ENCODE data around the gene ZNF593.

The ZNF593 gene

DNA sequence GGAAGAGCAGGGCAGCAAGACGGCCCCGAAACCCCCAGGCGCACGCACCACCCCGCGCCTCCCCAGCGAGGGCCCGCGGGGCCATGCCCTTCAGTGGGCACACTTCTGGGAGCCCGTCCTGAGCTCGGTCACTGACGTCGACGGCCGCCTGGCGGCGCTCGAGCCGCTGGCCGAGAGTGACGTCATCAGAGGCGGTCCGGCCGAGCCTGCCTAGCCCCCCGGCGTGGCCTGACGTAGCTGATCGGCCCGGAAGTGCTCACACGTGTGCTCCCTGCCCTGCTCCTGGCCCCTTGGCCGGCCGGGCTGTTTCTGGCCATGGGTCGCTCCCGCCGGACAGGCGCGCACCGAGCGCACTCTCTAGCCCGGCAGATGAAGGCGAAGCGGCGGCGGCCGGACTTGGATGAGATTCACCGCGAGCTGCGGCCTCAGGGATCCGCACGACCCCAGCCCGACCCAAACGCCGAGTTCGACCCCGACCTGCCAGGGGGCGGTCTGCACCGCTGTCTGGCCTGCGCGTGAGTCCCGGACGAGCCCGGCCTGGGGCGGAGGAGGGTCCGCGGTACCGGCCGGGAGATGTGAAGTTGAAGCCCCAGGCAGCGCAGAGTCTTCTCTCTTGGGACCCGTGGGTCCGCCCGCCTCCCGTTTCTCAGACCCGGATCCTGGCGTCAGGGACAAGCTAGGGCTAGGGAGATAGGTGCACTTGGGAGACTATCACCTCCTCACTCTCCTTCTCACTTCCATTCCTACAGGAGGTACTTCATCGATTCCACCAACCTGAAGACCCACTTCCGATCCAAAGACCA lies at the start of gene ZNF593:
Gene ZNF593, plus strand, starts transcription at position 240 of the 803 bp plus-strand sequence. Its CDS starts 76 bp downstream, at position 316.
- DNase-seq: peak; percentile 63

DNA sequence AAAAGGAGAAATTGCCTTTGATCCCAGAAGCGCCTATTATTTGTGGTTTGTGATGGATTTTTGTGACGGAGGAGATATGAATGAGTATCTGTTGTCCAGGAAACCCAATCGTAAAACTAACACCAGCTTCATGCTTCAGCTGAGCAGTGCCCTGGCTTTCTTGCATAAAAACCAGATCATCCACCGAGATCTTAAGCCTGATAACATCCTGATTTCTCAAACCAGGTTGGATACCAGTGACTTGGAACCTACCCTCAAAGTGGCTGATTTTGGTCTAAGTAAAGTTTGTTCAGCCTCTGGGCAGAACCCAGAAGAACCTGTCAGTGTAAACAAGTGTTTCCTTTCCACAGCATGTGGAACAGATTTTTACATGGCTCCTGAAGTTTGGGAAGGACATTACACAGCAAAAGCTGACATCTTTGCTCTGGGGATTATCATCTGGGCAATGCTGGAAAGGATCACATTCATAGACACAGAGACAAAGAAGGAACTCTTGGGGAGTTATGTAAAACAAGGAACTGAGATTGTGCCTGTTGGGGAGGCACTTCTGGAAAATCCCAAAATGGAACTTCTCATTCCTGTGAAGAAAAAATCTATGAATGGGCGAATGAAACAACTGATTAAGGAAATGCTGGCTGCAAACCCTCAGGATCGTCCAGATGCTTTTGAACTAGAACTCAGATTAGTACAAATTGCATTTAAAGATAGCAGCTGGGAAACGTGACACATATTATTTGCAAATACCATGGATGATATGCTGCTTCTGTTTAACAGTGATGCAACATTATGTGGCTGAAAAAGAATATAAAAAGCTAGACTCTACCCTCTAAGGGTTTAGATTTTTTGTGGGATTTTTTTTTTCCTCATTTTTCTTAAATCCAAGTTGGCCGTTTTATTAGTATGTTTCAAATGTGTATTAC lies 47.6 kb upstream of the ZNF593 start:
- DNase-seq: peak; percentile 52

DNA sequence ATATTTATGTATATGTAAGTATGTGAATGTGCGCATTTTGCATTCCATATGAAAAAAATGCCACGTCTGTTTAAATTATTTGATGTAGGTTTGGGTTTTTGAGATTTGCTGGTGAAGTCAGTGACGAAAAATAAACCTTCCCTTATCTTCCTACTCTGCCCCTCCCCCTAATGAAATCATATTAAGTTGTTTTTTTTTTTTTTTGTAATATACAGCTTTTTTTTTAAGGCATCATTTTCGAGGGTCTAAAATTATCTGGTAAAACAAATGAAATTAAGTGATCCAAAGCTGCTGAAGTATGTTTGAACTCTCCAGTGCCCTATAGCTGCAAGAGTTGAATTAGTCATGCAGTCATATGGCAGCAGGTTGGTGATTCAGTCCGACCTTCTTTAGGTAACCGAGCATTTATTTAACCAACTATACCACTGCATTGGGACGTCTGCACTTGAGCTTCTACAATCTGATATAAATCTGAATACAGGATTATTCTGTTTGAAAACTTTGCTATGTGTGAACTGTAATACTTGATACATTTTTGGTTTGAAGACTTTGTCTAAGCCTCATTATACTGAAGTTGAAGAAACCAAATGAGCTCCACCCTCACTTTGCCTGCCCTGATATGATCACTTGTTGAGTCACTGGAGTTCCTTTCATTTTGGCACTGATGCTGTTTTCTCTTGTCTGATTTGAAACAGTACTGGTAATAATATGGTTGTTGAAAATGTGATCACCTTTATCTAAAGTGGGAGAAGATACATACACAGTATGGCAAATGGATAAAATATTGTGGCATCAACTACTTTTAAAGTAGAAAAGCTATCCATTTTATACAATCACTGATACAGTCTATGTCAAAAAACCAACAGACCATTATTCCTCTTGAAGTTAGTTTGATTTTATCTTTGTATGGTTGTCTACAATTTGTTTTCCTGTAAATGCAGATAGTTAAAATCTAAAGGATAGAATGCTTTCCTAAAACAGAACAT lies 46.4 kb upstream of the ZNF593 start:
- DNase-seq: no peak

DNA sequence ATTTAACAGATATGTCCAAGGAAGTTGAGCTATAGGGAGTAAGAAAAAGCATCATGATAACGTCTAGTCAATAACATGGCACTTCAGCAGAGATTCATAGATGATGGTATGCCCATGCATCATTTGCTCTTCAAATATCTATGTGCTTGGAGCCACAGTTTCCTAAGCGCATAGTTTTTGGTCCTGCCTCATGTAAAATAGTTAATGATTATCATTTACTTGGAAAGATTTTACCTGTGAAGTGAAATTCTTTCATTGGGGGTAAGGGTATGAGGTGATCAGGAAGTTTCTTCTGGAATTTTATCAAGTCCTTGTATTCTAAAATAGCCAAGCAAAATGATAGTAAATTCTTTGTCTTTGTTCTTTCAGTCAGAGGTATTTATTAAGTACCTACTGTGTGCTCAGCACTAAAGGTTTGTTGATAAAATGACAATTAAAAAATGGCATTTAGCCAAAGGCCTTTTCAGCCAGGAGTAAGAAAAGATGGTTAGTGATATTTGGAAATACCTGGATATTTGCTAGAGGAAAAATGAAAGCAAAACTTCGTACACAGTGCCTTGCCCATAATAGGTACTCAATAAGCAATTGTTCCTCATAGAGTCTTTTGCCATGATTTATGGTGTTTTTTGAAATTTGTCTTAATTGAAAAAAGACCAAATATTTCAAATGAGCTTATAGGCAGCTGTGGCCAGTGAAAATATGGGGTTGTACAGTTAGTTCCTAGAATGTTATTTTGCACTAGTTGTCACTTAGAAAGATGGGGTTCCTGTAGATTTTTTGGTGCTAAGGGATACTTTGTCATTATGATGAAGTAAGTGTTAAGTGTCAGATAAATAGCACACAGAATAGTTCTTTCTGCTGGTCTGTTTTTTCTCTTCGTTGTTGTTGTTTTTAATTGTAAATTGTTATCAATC lies 45.0 kb upstream of the ZNF593 start:
- no peak for DNase-seq

DNA sequence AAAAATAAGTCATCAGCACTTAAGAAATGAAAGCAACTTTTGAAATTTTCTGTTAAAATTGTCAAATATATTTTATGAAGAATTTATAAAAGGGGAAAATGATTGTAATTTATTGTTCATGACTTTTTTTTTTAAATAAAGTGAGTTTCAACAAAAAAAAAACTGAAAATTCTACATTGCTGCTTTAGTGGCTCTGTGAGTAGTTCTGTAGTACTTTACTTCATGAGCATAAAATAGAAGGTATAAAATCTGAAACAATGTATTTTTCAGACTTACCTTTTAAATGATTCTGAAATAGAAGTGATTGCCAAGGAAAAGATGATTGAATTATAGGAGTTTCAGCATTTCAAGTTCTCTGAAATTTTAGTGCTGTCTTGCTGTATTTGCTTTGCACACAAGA lies 44.3 kb upstream of the ZNF593 start:
- no peak for DNase-seq

DNA sequence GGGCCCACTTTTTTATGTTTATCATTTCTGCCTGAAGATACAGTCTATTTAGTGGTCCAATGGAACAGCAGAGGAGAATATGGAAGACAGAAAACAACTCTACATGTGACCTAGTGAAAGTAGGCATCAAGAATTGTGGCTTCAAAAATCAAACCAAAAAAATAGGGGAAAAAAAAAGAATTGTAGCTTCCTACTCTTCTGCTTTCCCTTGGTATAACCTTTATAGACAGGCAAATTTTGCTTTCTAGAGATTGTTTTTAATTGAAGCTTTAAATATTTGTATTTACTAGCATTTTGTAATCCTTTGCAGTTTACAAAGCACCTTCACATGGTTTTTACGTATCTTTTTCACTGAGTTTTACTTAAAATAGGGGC lies 43.8 kb upstream of the ZNF593 start:
- no peak for DNase-seq

DNA sequence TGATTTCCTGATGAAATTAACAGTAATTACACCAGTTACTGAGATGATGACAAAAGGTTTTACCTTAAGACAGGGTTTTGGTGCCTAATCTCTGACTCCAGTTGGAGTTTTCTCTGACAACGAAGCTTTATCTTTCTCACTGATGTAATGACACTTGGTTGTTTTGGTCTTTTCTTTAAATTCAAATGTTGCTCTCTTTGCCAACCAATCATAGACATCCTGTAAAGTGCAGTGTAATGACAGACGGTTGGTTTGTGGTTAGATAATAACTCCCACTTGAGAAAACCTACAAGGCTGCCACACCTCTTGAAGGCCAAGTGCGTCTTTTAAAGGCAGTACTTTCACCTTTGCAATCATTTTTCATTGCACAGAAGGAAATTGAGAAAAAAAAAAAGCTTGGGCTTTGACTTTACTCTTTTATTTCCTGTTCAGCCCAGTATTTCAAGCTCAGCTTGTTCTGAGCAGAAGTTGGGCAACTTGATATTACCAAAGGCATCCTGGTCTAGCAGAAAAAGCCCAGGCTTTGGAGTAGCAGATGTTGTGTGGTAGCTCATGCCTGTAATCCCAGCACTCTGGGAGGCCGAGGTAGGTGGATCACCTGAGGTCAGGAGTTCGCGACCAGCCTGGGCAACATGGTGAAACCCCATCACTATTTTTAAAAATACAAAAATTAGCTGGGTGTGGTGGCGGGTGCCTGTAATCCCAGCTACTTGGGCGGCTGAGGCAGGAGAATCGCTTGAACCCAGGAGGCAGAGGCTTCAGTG lies 43.2 kb upstream of the ZNF593 start:
- DNase-seq: peak; percentile 98

DNA sequence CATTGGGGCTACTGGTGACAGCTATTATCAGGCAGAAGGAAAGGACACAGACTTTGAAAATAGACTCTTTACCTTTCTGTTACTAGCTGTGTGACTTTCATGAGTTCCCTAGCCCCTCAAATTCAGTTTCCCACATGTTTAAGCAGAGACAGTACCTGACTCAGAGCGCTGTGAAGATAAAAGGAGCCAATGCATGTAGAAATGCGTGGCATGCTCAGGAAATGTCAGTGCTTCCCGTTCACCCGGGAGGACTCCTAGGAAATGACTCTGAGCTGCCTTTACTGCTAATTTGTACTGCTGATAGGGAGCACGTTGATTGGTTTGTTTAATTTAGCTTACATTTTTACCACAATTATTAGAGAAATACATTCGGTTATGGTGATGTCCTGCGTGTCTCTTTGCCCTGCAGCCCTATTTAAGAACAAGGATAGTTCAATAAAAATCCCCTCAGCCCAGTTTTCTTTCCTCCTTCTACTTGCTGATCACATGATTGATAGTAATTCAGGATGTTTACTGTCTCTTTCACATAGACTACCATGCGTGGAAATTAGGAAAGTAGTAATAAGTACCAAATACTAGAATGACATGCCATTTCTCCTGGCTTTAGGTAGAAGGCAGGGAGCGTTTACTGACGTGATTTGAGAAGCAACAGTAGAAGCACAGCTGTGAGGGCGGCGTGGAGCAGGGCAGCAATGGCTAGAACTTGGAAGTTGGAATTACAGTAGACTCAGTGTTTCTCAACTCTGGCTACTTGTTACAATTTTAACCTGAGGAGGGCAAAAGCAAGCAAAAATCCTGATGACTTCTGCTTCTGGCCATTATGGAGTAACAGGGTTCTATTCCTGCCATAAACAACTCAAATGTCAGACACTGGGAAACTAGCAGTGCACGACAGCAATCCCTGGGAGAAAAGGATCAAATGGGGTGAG lies 42.2 kb upstream of the ZNF593 start:
- no peak for DNase-seq

DNA sequence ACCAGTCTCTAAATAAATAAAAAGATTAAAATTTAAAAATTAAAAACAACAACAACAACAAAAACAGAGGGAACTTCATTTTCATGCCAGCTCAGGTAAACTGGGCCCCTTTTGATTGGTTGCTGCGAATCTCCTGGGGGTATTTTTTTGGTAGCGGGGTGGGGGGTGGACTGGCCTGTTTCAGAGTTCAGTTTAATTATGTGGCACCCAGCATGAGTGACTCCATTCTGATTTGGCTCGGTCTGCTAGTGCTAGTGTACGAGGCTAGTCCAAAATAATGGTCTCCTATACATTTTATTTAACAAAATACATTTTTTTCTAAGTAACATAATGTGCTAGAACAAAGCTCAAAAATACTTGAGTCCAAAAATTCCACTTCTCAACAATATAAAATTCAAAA lies 39.9 kb upstream of the ZNF593 start:
- no peak for DNase-seq

DNA sequence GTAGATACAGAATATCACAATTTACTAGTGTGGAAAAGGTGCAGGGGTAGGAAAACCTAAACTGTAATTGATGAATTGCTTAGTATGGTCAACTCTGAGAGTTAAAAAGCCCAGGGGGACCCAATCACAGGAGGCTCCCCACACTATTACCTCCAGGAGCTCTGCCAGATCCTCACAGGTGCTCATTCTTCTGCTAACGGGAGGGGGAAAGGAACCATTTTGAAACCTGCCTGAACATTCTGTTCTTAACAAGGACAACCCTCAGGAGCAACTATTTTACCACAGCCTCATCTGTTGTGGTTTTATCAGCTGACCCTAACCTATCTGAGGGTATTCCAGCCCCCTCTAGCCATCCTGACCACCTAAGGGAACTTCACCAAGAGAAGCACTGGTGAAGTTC lies 39.0 kb upstream of the ZNF593 start:
- DNase-seq: no peak

DNA sequence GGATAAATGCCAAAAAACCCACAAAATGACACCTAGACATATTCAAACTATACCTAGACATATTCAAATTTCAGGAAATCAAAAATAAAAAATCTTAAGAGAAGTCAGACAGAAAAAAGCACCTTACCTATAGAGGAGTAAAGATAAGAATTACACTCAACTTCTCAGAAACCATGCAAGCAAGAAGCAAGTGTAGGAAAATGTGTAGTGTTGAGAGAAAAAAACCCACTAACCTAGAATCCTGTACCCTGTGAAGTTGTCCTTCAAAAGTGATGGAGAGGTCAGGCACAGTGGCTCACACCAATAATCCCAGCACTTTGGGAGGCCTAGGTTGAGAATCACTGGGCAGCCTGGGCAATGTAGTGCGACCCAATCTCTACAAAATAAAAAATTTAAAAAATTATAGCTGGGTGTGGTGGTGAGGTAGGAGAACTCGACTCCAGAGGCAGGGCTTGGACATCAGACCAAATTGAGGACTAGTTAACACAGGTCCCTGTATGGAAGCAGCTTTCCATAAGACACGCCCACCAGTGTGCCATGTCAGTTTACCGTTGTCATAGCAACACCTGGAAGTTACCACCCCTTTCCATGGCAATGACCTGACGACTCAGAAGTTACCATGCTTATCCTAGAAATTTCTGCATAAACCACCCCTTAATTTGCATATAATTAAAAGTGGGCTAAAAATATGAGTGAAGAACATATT lies 37.4 kb upstream of the ZNF593 start:
- DNase-seq: no peak

DNA sequence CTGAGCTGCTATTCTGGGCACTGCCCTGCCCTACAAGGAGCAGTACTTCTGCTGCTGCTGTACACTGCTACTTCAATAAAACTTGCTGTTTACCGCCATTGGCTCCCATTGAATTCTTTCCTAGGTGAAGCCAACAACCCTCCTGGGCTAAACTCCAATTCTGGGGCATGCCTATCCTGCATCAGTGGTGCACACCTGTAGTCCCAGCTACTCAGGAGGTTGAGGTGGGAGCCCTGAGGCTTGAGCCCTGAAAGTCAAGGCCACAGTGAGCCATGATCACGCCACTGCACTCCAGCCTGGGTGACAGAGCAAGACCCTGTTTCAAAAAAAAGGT lies 36.9 kb upstream of the ZNF593 start:
- DNase-seq: no peak

DNA sequence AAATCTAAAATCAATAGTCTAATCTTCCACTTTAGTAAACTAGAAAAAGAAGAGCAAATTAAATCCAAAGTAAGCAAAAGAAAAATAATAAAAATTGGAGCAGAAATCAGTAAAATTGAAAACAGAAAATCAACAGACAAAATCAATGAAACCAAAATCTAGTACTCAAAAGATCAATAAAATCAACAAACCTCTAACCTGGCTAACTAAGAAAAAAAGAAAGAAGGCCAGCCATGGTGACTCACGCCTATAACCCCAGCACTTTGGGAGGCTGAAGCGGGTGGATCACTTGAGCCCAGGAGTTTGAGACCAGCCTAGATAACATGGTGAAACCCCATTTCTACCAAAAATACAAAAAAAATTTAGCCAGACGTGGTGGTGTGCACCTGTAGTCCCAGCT lies 35.2 kb upstream of the ZNF593 start:
- no peak for DNase-seq

DNA sequence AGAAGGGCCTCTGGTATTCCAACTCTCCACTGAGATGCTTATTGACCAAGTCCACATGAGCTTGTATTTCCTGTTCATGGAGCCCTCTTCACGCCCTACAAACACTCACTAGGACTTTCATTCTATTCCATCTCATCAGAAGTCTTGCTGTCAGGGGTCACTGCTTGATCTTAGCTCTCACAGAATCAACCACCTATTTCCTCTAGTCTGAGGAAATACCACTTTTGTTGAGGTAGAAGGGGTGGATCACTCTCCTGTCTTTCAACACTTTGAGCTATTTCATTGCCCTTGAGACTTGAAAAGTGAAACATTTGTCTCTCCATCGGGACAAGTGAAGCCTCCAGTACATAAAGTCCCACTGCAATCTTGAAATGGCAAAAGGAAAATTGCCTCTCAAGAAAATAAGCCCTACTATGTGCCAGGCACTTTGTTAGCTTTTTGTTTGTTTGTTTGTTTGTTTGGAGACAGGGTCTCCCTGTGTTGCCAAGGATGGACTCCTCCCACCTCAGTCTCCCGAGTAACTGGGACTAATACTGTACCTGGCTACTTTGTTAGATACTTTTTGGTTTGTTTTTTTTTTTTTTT lies 30.6 kb upstream of the ZNF593 start:
- DNase-seq: peak; percentile 97

DNA sequence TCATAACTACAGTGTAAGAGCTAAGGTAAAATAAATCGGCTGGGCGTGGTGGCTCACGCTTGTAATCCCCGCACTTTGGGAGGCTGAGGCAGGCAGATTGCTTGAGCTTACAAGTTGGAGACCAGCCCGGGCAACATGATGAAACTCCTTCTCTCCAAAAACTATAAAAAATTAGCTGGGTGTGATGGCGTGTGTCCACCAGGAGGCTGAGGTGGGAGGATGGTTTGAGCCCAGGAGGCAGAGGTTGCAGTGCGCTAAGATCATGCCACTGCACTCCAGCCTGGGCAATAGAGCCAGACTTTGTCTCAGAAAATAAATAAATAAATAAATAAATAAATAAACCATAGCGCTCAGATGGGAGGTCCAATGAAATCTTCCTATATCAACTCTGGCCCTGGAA lies 27.5 kb upstream of the ZNF593 start:
- no peak for DNase-seq

DNA sequence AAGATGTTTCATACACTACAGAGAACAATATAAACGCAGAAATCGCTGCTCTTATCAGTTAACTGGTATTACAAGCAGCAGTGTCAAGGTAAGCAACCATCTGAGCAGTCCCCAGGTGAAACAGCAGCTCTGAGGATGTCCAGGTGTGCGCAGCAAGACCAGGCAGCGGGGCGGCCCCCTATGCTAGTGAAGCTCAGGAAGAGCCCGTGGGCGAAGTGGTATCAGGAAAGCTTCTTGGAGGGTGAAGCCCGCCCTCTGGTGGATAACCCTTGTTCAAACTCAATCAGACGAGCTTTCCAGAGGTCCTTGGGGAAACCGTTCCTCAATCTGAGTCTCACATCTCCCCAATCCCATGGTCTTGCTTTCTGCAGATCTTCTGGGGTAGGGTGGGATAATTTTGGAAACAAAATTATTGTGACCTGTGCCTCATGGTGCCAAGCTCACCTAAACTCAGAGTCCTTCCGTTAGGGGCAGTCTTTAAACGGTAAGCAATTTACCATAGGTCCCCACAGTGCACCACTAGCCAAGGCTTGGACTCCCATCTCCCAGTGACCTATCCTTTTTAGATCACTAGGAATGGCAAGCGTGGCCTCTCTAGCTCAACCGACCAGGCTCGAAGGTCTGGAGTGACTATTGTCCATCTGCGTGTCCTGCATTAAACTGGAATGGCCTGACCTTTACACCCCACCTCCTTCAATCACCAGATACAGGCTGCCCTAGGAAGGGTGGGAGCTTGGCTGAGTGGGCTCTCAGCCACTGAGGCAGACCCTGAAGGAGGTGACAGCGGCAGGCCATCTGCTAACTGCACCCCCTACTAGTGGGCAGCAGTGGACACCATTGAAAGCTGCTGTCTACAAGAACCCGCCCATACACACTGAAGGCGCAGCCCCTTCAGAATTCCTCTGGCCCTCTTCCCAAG lies 24.4 kb upstream of the ZNF593 start:
- peak; percentile 80 for DNase-seq

DNA sequence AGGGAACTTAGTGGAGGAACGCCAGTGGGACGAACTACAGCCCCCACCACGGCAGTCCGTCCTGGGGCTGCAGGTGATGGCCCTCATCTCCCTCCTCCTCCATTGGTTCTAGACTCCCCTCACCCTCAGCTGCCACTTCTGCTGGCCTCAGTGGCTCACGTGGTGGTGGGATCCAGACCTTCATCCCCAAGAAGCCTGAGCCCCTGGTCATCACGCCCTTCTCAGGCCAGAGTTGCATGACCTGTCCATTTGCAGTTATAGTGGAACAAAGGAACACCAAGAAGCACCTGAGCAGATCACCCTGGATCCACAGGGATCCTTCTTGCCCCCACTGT lies 23.8 kb upstream of the ZNF593 start:
- no peak for DNase-seq

DNA sequence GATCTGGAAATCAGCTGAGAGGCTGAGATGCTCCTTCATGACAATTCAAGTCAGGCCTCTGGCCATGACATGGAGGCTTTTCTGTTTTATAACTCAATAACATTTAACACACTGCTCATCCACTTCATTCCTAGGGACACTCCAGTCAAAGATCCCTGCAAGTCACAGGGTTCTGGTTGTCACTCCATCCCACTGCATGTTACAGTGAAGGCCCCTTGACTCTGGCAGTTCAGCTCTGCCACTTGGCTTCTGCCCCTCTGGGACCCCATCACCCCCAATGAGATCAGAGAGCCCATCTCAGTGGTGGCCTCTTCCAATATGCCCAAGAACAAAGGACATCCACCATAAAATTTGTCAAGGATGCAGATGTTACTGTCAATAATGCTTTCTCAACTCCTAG lies 20.8 kb upstream of the ZNF593 start:
- DNase-seq: no peak
